MCF 10A (cell line): ENCODE data around the gene PET100. TPM values are rescaled to one million over a fixed set of nuclear protein-coding genes. Genes with fewer than 3 reads are reported as not detected.

Experiments
- BruUV-seq: library from RNA; stranded (reverse); fragments of 400-500 nt; replicated peaks from 2 replicates; lab custom pipeline; 2021; lab: Mats Ljungman, UMichigan
- CTCF ChIA-PET: fragments of 300-600 bp; sonication (Branson Sonifier 250); formaldehyde crosslinking; extraction: SDS; loops from one replicate; lab custom pipeline; 2021; ENCODE audit warnings: antibody characterized with exemption, inconsistent platforms; lab: Yijun Ruan, JAX
- POLR2A ChIA-PET: fragments of 300-600, 350-650 bp; sonication (Branson Sonifier 250); formaldehyde crosslinking; extraction: SDS; loops from one replicate; lab custom pipeline; 2020; ENCODE audit warnings: antibody characterized with exemption, inconsistent platforms; lab: Yijun Ruan, JAX
- DNase-seq: peaks from one replicate; pipeline ENCODE4 v3.0.0-alpha.2; 2018; ENCODE audit not compliant: unreplicated experiment
- H3K27ac Mint-ChIP-seq: one replicate; pipeline ENCODE4 v1.8.0; 2022; ENCODE audit warnings: mild to moderate bottlenecking, low read depth, mixed read lengths; ENCODE audit not compliant: unreplicated experiment
- H3K27me3 Mint-ChIP-seq: one replicate; pipeline ENCODE4 v1.8.0; 2022; ENCODE audit warnings: mixed read lengths; ENCODE audit not compliant: insufficient read depth, unreplicated experiment
- H3K36me3 Mint-ChIP-seq: one replicate; pipeline ENCODE4 v1.8.0; 2022; ENCODE audit warnings: mild to moderate bottlenecking, moderate library complexity, mixed read lengths; ENCODE audit not compliant: insufficient read depth, unreplicated experiment
- H3K4me1 Mint-ChIP-seq: one replicate; pipeline ENCODE4 v1.8.0; 2022; ENCODE audit warnings: mixed read lengths; ENCODE audit not compliant: insufficient read depth, unreplicated experiment
- H3K4me3 Mint-ChIP-seq: one replicate; pipeline ENCODE4 v1.8.0; 2022; ENCODE audit warnings: mild to moderate bottlenecking, moderate library complexity, mixed read lengths; ENCODE audit not compliant: unreplicated experiment
- H3K9me3 Mint-ChIP-seq: one replicate; pipeline ENCODE4 v1.8.0; 2022; ENCODE audit warnings: mixed read lengths; ENCODE audit not compliant: unreplicated experiment
- CTCF ChIP-seq: fragments of 200-600 bp; IDR thresholded peaks from one replicate; pipeline ENCODE4 v1.8.0; 2022; ENCODE audit warnings: antibody characterized with exemption, mild to moderate bottlenecking; ENCODE audit not compliant: unreplicated experiment
- intact Hi-C: fragments of 100-400 bp; cut with micrococcal nuclease; formaldehyde crosslinking; loops from 2 replicates; pipeline ENCODE4 v1.14.1; 2022
- total RNA-seq: library from RNA; stranded (reverse); gene quantifications from 2 replicates; pipeline ENCODE4 v1.2.3, GENCODE V29; 2022

The PET100 gene
- total RNA-seq, 1 experiment from 2014 or later: 53.9 TPM

GRCh38 chr19:7635670-7636069 is 6.1 kb downstream of the PET100 start:
- POLR2A ChIA-PET: interaction anchor here (0.6 to 1.2 kb wide), 5 partner anchors 9 to 165 kb away, joined by 3 to 5 read pairs (median 3); partner anchors contain the start of gene TRAPPC5
- CTCF ChIA-PET: interaction anchor here (0.6 to 1.1 kb wide), 3 partner anchors 63 to 308 kb away, joined by 3 to 5 read pairs (median 3); partner anchors contain the start of gene TIMM44
- no peak for DNase-seq
- BruUV-seq: no TSS peak
- intact Hi-C loops: no loop called here
- TF ChIP-seq CTCF: no peak
- Mint-ChIP-seq H3K9me3 (no peaks in the 10 kb centered on the region), H3K4me1 (peaks cover 5% of the 10 kb centered on the region), H3K4me3 (peak overlapping the region; percentile 80), H3K27ac (no peak overlapping the region), H3K36me3 (peaks cover 13% of the 10 kb centered on the region), H3K27me3 (no peaks in the 10 kb centered on the region)

- Mint-ChIP-seq H3K36me3 (peaks cover 12% of the 10 kb centered on the region), H3K4me3 (peak overlapping the region; percentile 80), H3K9me3 (no peaks in the 10 kb centered on the region), H3K27me3 (no peaks in the 10 kb centered on the region), H3K4me1 (peaks cover 5% of the 10 kb centered on the region), H3K27ac (no peak overlapping the region)
- DNase-seq: no peak
- ChIA-PET CTCF (interaction anchor here (1.1 kb wide), 1 partner anchor 64 kb away, joined by 3 read pairs; no protein-coding TSS in a partner anchor), POLR2A (interaction anchor here (0.6 to 1.1 kb wide), 2 partner anchors 44 to 166 kb away, joined by 3 read pairs; partner anchors contain the start of gene TRAPPC5)
- intact Hi-C loops: no loop called here
- no TSS peak for BruUV-seq
- no peak for TF ChIP-seq CTCF
These were observed 6.7 kb downstream of the PET100 start for GRCh38 chr19:7636317-7636690.

GRCh38 chr19:7636691-7637373 is 7.2 kb downstream of the PET100 start, which contains the start of gene STXBP2:
Gene STXBP2, plus strand, starts transcription at chr19:7637110. Its CDS starts 40 bp downstream, at chr19:7637150.
- intact Hi-C loops: no loop called here
- TF ChIP-seq CTCF: no peak
- peak; percentile 80 for DNase-seq
- Mint-ChIP-seq H3K4me1 (peaks cover 5% of the 10 kb centered on the region), H3K27ac (peak within 1 kb of the TSS; percentile 90), H3K36me3 (peaks cover 7% of the 10 kb centered on the region), H3K4me3 (peak within 1 kb of the TSS; percentile 80), H3K9me3 (no peaks in the 10 kb centered on the region), H3K27me3 (no peaks in the 10 kb centered on the region)
- CTCF ChIA-PET: interaction anchor here (1.1 to 1.6 kb wide), 4 partner anchors 16 to 64 kb away, joined by 3 to 10 read pairs (median 4); partner anchors contain the start of gene TRAPPC5
- POLR2A ChIA-PET: interaction anchor here (0.7 to 2.3 kb wide), 6 partner anchors 8 to 68 kb away, joined by 3 to 10 read pairs (median 5); no protein-coding TSS in a partner anchor
- BruUV-seq: no TSS peak
